T47D (cell line): ENCODE measurements around the gene PRICKLE2.
A peak's percentile ranks its signal among the peaks of the same experiment; 100 is the strongest.

Experiments used
- DNase-seq, 2 experiments: peaks; one replicate each; pipeline versions ENCODE4 v3.0.0 to v3.0.0-alpha.2; 2011 to 2012; ENCODE audit warnings: low read depth in 1 of 2, low spot score in 1 of 2
- JUND ChIP-seq: IDR thresholded peaks from 2 replicates; pipeline ENCODE4 v1.6.1; 2012; ENCODE audit warnings: low read depth
- in situ Hi-C: cut with HindIII; loops from 2 replicates; pipeline ENCODE4 v1.10.0; 2016; ENCODE audit warnings: low sequenced_read_pairs, low pct_unique_long_range_greater_than_20kb

PRICKLE2 gene

GRCh38 chr3:64166584-64167162, 58.6 kb downstream of the PRICKLE2 start:
- TF ChIP-seq JUND, result no peak
- in situ Hi-C loops, result no loop called here
- peak in 1 of 2 experiments; percentile 38 for DNase-seq

GRCh38 chr3:64164349-64164748, 60.9 kb downstream of the PRICKLE2 start:
- in situ Hi-C loops, result no loop called here
- no peak for DNase-seq
- no peak for TF ChIP-seq JUND

- no peak for TF ChIP-seq JUND
- in situ Hi-C loops, result no loop called here
- DNase-seq, result no peak
These were observed 61.5 kb downstream of the PRICKLE2 start for GRCh38 chr3:64163755-64164148.

- no peak for DNase-seq
- TF ChIP-seq JUND, result no peak
- in situ Hi-C loops, result no loop called here
These were observed 62.1 kb downstream of the PRICKLE2 start for GRCh38 chr3:64163019-64163754.

- in situ Hi-C loops, result no loop called here
- DNase-seq, result no peak
- TF ChIP-seq JUND, result no peak
These were observed 63.7 kb downstream of the PRICKLE2 start for GRCh38 chr3:64161481-64161952.

GRCh38 chr3:64160000-64160695, 65.1 kb downstream of the PRICKLE2 start:
- in situ Hi-C loops, result no loop called here
- TF ChIP-seq JUND, result no peak
- no peak for DNase-seq

- TF ChIP-seq JUND, result no peak
- in situ Hi-C loops, result no loop called here
- DNase-seq, result peak in 1 of 2 experiments; percentile 55
These were observed 66.9 kb downstream of the PRICKLE2 start for GRCh38 chr3:64158334-64158733.

- TF ChIP-seq JUND, result no peak
- in situ Hi-C loops, result no loop called here
- peak in 1 of 2 experiments; percentile 86 for DNase-seq
These were observed 67.9 kb downstream of the PRICKLE2 start for GRCh38 chr3:64157150-64158035.

- DNase-seq, result no peak
- no peak for TF ChIP-seq JUND
- in situ Hi-C loops, result no loop called here
These were observed 69.9 kb downstream of the PRICKLE2 start for GRCh38 chr3:64155328-64155727.

GRCh38 chr3:64152676-64153466, 72.4 kb downstream of the PRICKLE2 start:
- TF ChIP-seq JUND, result no peak
- no peak for DNase-seq
- in situ Hi-C loops, result no loop called here

GRCh38 chr3:64152086-64152485, 73.2 kb downstream of the PRICKLE2 start:
- no peak for TF ChIP-seq JUND
- no peak for DNase-seq
- in situ Hi-C loops, result no loop called here

- no peak for DNase-seq
- in situ Hi-C loops, result no loop called here
- no peak for TF ChIP-seq JUND
These were observed 73.9 kb downstream of the PRICKLE2 start for GRCh38 chr3:64151342-64151871.
